ENCODE results near the gene GALNTL6. TPM values are rescaled to one million over a fixed set of nuclear protein-coding genes. Genes with fewer than 3 reads are reported as not detected.

GALNTL6 gene
- total RNA-seq, 1 experiment from 2014 or later = not detected

- H3K9me3 Mint-ChIP-seq = no peaks in the 10 kb centered on the region
- H2BK5ac ChIP-seq (ENCODE audit: insufficient read length, low read length) = no peak overlapping the region
- H3K4me2 ChIP-seq (ENCODE audit: insufficient read depth, insufficient read length, low read length) = no peak overlapping the region
- H3K4me3 Mint-ChIP-seq = no peak overlapping the region
- no peak for TF ChIP-seq CTCF (conservative IDR thresholded peaks at IDR 0.05)
- H2BK120ac ChIP-seq (ENCODE audit: low read depth, low read length, poor library complexity, severe bottlenecking) = no peak overlapping the region
- H3K4me1 Mint-ChIP-seq = peaks cover 5% of the 10 kb centered on the region in 2 experiments; a peak in 2 of 4 replicates
- no peaks in the 10 kb centered on the region for H4K20me1 ChIP-seq (ENCODE audit: control insufficient read depth, insufficient read depth, insufficient read length)
- no peak overlapping the region for H3K27ac Mint-ChIP-seq
- no peak overlapping the region for H2BK15ac ChIP-seq (ENCODE audit: low read depth, low read length)
- no peaks in the 10 kb centered on the region for H3K4me1 ChIP-seq (ENCODE audit: insufficient read depth, low read length)
- no CpG with 5 or more reads among the region's 2 CpGs for WGBS (ENCODE audit: extremely low coverage, insufficient read length, low lambda C conversion rate)
- no peak overlapping the region for H3K9ac ChIP-seq (ENCODE audit: extremely low read depth, insufficient read length, low read length)
- H3K14ac ChIP-seq (ENCODE audit: insufficient read depth, low read length) = no peak overlapping the region
- no peak overlapping the region for H3K18ac ChIP-seq (ENCODE audit: insufficient read length, low read depth, low read length)
- no peak overlapping the region for H2BK20ac ChIP-seq (ENCODE audit: low read depth, low read length, poor library complexity, severe bottlenecking)
- H3K27ac ChIP-seq (ENCODE audit: insufficient read length, low read depth, low read length) = no peak overlapping the region
- H4K8ac ChIP-seq (replicated peaks; ENCODE audit: insufficient read length, low read depth, low read length) = no peak overlapping the region
- DNase-seq = no peak
- no peak overlapping the region for H4K5ac ChIP-seq (ENCODE audit: insufficient read length, low read depth, low read length)
- no peak overlapping the region for H2BK12ac ChIP-seq (ENCODE audit: insufficient read length, low read depth, low read length)
- no peaks in the 10 kb centered on the region for H3K9me3 ChIP-seq (ENCODE audit: control insufficient read depth, low read depth, low read length)
- H2AFZ ChIP-seq (ENCODE audit: low read length) = no peak overlapping the region
- H3K23me2 ChIP-seq (ENCODE audit: insufficient read length, low read depth, low read length, poor library complexity, severe bottlenecking) = no peaks in the 10 kb centered on the region
- no peak overlapping the region for H3K23ac ChIP-seq (ENCODE audit: insufficient read length, low read depth, low read length)
- no peaks in the 10 kb centered on the region for H3K79me2 ChIP-seq (ENCODE audit: insufficient read depth, low read length)
- no peaks in the 10 kb centered on the region for H3K27me3 Mint-ChIP-seq (ENCODE audit: low read depth)
- H2AK5ac ChIP-seq (ENCODE audit: insufficient read length, low read length) = no peak overlapping the region
- no peak overlapping the region for H3K56ac ChIP-seq (ENCODE audit: insufficient read length, low read depth, low read length)
- H3K4ac ChIP-seq (ENCODE audit: low read depth, low read length) = no peak overlapping the region
- no peak overlapping the region for H3T11ph ChIP-seq (ENCODE audit: low read length)
- H4K91ac ChIP-seq (ENCODE audit: insufficient read length, low read depth, low read length) = no peak overlapping the region
- no peaks in the 10 kb centered on the region for H3K79me1 ChIP-seq (ENCODE audit: insufficient read depth, low read depth, low read length, poor library complexity, severe bottlenecking)
- H3K36me3 Mint-ChIP-seq (ENCODE audit: insufficient read depth in 1 of 3, low read depth in 3 of 3) = no peaks in the 10 kb centered on the region
- H3K27me3 ChIP-seq (ENCODE audit: insufficient read depth, low read length) = no peaks in the 10 kb centered on the region
Measured at GRCh38 chr4:172323288-172323687, 510.1 kb downstream of the GALNTL6 start.
